Endothelial cell of umbilical vein (primary cell): Measurements from ENCODE around the gene ARMS2. TPM values are rescaled to one million over a fixed set of nuclear protein-coding genes. Genes with fewer than 3 reads are reported as not detected.
A peak's percentile ranks its signal among the peaks of the same experiment; 100 is the strongest.

Experiments
- BruUV-seq: library from RNA; stranded (reverse); fragments of 400-500 nt; replicated peaks from 2 replicates; lab custom pipeline; 2021; lab: Mats Ljungman, UMichigan
- CTCF ChIA-PET: fragments of 300-600, 350-600 bp; sonication (Branson Sonifier 250); formaldehyde crosslinking; loops from one replicate; lab custom pipeline; 2021; ENCODE audit warnings: antibody characterized with exemption, inconsistent platforms; lab: Charles Lee
- POLR2A ChIA-PET: fragments of 300-600, 350-600 bp; sonication (Branson Sonifier 250); formaldehyde crosslinking; loops from one replicate; lab custom pipeline; 2021; ENCODE audit warnings: antibody characterized with exemption, inconsistent platforms; lab: Charles Lee
- DNase-seq: peaks from one replicate; pipeline ENCODE4 v3.0.0-alpha.2; 2011; ENCODE audit warnings: low read depth, low spot score
- FAIRE-seq: peaks from 2 replicates; lab custom pipeline; 2011; peaks lifted over from hg19 to GRCh38; lab: Jason Lieb, UNC
- H2AFZ ChIP-seq: 2 replicates; pipeline ENCODE4 v1.6.0; 2012; ENCODE audit warnings: low read depth, low read length, control low read depth, inconsistent platforms
- H3K27ac ChIP-seq: 2 replicates; pipeline ENCODE4 v1.5.1; 2011; ENCODE audit warnings: low read depth, mild to moderate bottlenecking, control low read depth, low read length, moderate library complexity; ENCODE audit not compliant: insufficient read depth
- H3K27me3 ChIP-seq, 2 experiments: 2 replicates each; pipeline versions ENCODE4 v1.6.0 to v1.6.1; 2011; ENCODE audit warnings: low read length in 2 of 2, mixed read lengths in 1 of 2; ENCODE audit not compliant: control insufficient read depth in 2 of 2, insufficient read depth in 2 of 2
- H3K36me3 ChIP-seq, 2 experiments: 2 replicates in 1 of 2; 3 replicates in 1 of 2; pipeline ENCODE4 v1.5.1; 2011; ENCODE audit warnings: low read length in 2 of 2, mild to moderate bottlenecking in 1 of 2, moderate library complexity in 1 of 2; ENCODE audit not compliant: control insufficient read depth in 2 of 2, insufficient read depth in 2 of 2; ENCODE audit errors: extremely low read depth in 1 of 2
- H3K4me1 ChIP-seq: 3 replicates; pipeline ENCODE4 v1.5.1; 2011; ENCODE audit warnings: mild to moderate bottlenecking, low read length; ENCODE audit not compliant: control insufficient read depth, insufficient read depth; ENCODE audit errors: extremely low read depth
- H3K4me2 ChIP-seq: 2 replicates; pipeline ENCODE4 v1.6.1; 2011; ENCODE audit warnings: low read length, control low read depth, mixed read lengths; ENCODE audit not compliant: insufficient read depth
- H3K4me3 ChIP-seq, 3 experiments: fragments of 200-600 bp in 1 of 3; sonication (generic), shearing (Covaris generic) in 1 of 3; replicated peaks in 1 of 3; 2 replicates each; pipeline ENCODE4 v1.5.1; 2011 to 2016; ENCODE audit warnings: control low read depth in 3 of 3, low read length in 3 of 3, mild to moderate bottlenecking in 2 of 3, inconsistent platforms in 1 of 3, low read depth in 1 of 3, moderate library complexity in 1 of 3; ENCODE audit not compliant: insufficient read depth in 1 of 3
- H3K79me2 ChIP-seq: 2 replicates; pipeline ENCODE4 v1.6.0; 2012; ENCODE audit warnings: low read length, inconsistent platforms; ENCODE audit not compliant: control insufficient read depth, insufficient read depth
- H3K9ac ChIP-seq: replicated peaks from 2 replicates; pipeline ENCODE3; 2011; ENCODE audit warnings: low read length, control low read depth; ENCODE audit not compliant: insufficient read depth; ENCODE audit errors: extremely low read depth
- H3K9me1 ChIP-seq: replicated peaks from 3 replicates; pipeline ENCODE4 v1.6.0; 2011; ENCODE audit warnings: mild to moderate bottlenecking, low read length; ENCODE audit not compliant: control insufficient read depth, insufficient read depth; ENCODE audit errors: extremely low read depth
- H3K9me3 ChIP-seq: replicated peaks from 2 replicates; pipeline ENCODE4 v1.5.1; 2012; ENCODE audit warnings: low read length, inconsistent platforms; ENCODE audit not compliant: control insufficient read depth, insufficient read depth
- H4K20me1 ChIP-seq: replicated peaks from 2 replicates; pipeline ENCODE3; 2011; ENCODE audit warnings: mild to moderate bottlenecking, low read length; ENCODE audit not compliant: control insufficient read depth, insufficient read depth; ENCODE audit errors: extremely low read depth
- CTCF ChIP-seq, 2 donors: IDR thresholded peaks; 1 replicate in 1 of 2; 2 replicates in 1 of 2; pipeline ENCODE4 v1.5.1; 2011; ENCODE audit warnings: low read length in 2 of 2, mild to moderate bottlenecking in 2 of 2, moderate library complexity in 2 of 2, control low read depth in 1 of 2, inconsistent platforms in 1 of 2, low read depth in 1 of 2; ENCODE audit not compliant: insufficient read depth in 1 of 2; ENCODE audit errors: extremely low read depth in 1 of 2
- EZH2 ChIP-seq: IDR thresholded peaks from 2 replicates; pipeline ENCODE4 v1.6.1; 2012; ENCODE audit warnings: borderline replicate concordance, low read depth, mild to moderate bottlenecking, moderate library complexity, low read length, inconsistent platforms; ENCODE audit not compliant: severe bottlenecking
- FOS ChIP-seq: IDR thresholded peaks from 2 replicates; pipeline ENCODE4 v1.6.1; 2011; ENCODE audit warnings: mild to moderate bottlenecking, low read length, moderate library complexity, borderline replicate concordance; ENCODE audit not compliant: insufficient read depth
- GATA2 ChIP-seq: IDR thresholded peaks from 2 replicates; pipeline ENCODE4 v1.7.0; 2011; ENCODE audit warnings: low read depth, mild to moderate bottlenecking, moderate library complexity, mixed read lengths, low read length; ENCODE audit not compliant: insufficient read length, insufficient read depth
- JUN ChIP-seq: IDR thresholded peaks from 2 replicates; pipeline ENCODE4 v1.6.1; 2011; ENCODE audit warnings: borderline replicate concordance, low read depth; ENCODE audit not compliant: insufficient read length, insufficient read depth
- MYC ChIP-seq: IDR thresholded peaks from one replicate; pipeline ENCODE4 v1.6.1; 2011; ENCODE audit warnings: mild to moderate bottlenecking, low read depth, low read length
- POLR2A ChIP-seq: IDR thresholded peaks from 2 replicates; pipeline ENCODE4 v1.6.1; 2012; ENCODE audit warnings: low read depth, mild to moderate bottlenecking, control low read depth, low read length
- POLR2AphosphoS5 ChIP-seq: IDR thresholded peaks from 2 replicates; pipeline ENCODE4 v1.6.1; 2012; ENCODE audit warnings: low read depth, mild to moderate bottlenecking, control low read depth, low read length, moderate library complexity; ENCODE audit not compliant: insufficient read depth
- dilution Hi-C: fragments of 300-500 bp; cut with MboI; formaldehyde crosslinking; loops from one replicate; pipeline ENCODE4 v1.15.0; 2019; ENCODE audit warnings: low sequenced_read_pairs; ENCODE audit not compliant: extremely low pct_ligation_motif_present
- intact Hi-C: fragments of 100-400 bp; cut with micrococcal nuclease; formaldehyde crosslinking; loops from one replicate; pipeline ENCODE4 v1.10.0; 2022
- polyA plus RNA-seq, 4 experiments: library from polyadenylated mRNA; depleted of rRNA in 3 of 4; stranded (reverse) in 3 of 4; unstranded in 1 of 4; fragments of >200 nt; gene quantifications; 2 replicates each; pipeline versions ENCODE4 v1.2.1 to v1.2.3, GENCODE V29; 2011 to 2012; ENCODE audit warnings: missing spikeins in 1 of 4
- total RNA-seq: library from RNA; stranded (reverse); gene quantifications from 2 replicates; pipeline ENCODE4 v1.2.3, GENCODE V29; 2021
- TF ChIP-seq, protein P1 (sequence below): IDR thresholded peaks from 2 replicates; pipeline ENCODE4 v1.6.1; 2011; ENCODE audit not compliant: insufficient read depth, insufficient read length

The ARMS2 gene
- total and polyA plus RNA-seq, 2 donors (not counting 3 experiments of a cell fraction or from before 2014, with no cell fraction given), result not detected

DNA sequence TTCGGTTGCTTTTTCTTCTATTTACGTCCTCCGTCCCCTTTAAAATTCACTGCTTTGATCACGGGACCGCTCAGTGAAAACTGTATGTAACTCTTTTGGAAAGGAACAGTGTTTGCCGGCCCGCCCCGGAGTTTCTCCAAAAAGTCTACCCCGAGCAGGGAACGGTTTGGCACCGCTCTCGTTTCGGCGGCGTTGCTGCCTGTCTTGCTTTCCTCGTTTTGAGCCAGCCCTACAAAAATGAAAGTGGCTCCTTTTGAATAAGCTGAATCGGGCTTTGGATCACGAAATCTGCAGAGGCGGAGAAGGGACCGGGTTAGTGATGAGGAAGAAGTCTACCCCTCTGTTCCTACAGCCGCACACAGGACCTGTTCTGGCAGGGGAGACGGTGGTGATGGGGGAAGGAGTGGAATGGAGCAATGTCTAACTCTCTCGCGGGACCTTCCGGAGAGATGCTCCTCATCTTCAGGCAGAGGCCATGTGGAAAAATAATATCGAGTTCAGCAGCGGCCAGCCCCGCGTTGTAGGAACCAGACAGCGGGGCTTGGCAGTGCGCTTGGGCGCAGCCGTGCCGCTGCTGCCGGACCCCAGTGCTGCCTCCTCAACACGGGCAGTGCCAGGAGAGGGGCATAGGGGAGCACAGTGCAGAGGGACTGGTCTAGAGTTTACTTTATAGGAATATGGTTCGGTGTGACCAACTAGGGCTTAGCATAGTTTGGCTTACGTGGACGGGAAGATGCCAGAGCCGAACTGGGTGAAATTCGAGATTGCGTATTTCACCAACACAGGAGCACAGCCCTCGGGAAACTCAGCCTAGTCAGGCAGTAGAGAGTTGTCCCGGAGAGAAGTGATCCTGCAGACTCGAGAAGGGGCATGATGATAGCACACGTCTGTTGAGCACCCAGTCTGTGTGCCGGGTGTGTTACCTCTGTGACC is 8.3 kb downstream of the ARMS2 start:
- POLR2A ChIA-PET, result no interaction called here
- peak overlapping the region; percentile 19 for H3K27ac ChIP-seq
- no peaks in the 10 kb centered on the region for H3K9me1 ChIP-seq
- H3K4me2 ChIP-seq, result peak overlapping the region; percentile 89
- no peaks in the 10 kb centered on the region for H3K9me3 ChIP-seq
- FAIRE-seq, result peak; percentile 75
- H2AFZ ChIP-seq, result peak overlapping the region; percentile 79
- H3K4me1 ChIP-seq, result peaks cover 14% of the 10 kb centered on the region
- dilution Hi-C loops, result no loop called here
- BruUV-seq, result TSS peak; percentile 77
- no peaks in the 10 kb centered on the region for H3K27me3 ChIP-seq
- H4K20me1 ChIP-seq, result no peaks in the 10 kb centered on the region
- H3K9ac ChIP-seq, result peak overlapping the region; percentile 84
- peak overlapping the region; percentile 71 to 92 (median 88) for H3K4me3 ChIP-seq
- TF ChIP-seq GATA2 (no peak), EZH2 (no peak), FOS (no peak), POLR2A (no peak), JUN (no peak), CTCF (IDR thresholded peaks at IDR 0.05; ENCODE audit: extremely low read depth in 1 of 2, insufficient read depth in 1 of 2, low read depth in 1 of 2, low read length in 2 of 2) (no peak), POLR2AphosphoS5 (no peak), MYC (no peak)
- TF ChIP-seq, protein P1, sequence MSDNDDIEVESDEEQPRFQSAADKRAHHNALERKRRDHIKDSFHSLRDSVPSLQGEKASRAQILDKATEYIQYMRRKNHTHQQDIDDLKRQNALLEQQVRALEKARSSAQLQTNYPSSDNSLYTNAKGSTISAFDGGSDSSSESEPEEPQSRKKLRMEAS, result no peak
- H3K36me3 ChIP-seq, result no peaks in the 10 kb centered on the region
- H3K79me2 ChIP-seq, result peaks cover 13% of the 10 kb centered on the region
- peak; percentile 58 for DNase-seq
- CTCF ChIA-PET, result interaction anchor here (0.8 to 3.0 kb wide), 6 partner anchors 32 to 322 kb away, joined by 3 to 15 read pairs (median 6); no protein-coding TSS in a partner anchor
- intact Hi-C loops, result loop anchor here (1.0 to 10.0 kb wide), 5 partner anchors 12 to 1952 kb away; partner anchors contain the start of genes OAT and PLEKHA1
